H1 (cell line): ENCODE data around the gene FGF12. TPM values are rescaled to one million over a fixed set of nuclear protein-coding genes. Genes with fewer than 3 reads are reported as not detected.

ENCODE experiments used
- CTCF ChIA-PET: fragments of 300-600 bp; sonication (Branson Sonifier 250); formaldehyde crosslinking; loops from one replicate; lab custom pipeline; 2021; ENCODE audit not compliant: partially characterized antibody; lab: Charles Lee
- POLR2A ChIA-PET: fragments of 300-600 bp; sonication (Branson Sonifier 250); formaldehyde crosslinking; loops from one replicate; lab custom pipeline; 2021; ENCODE audit warnings: inconsistent platforms; ENCODE audit not compliant: partially characterized antibody; lab: Charles Lee
- DNase-seq, 2 experiments: peaks; one replicate each; pipeline versions ENCODE4 v3.0.0 to v3.0.0-alpha.2; 2010 to 2022; ENCODE audit warnings: low spot score in 2 of 2, low read depth in 1 of 2, mixed read lengths in 1 of 2
- FAIRE-seq: peaks from 2 replicates; lab custom pipeline; 2011; peaks lifted over from hg19 to GRCh38; lab: Jason Lieb, UNC
- H2AFZ ChIP-seq: 2 replicates; pipeline ENCODE4 v1.8.1; 2012; ENCODE audit warnings: low read length, inconsistent platforms
- H2AK5ac ChIP-seq: 2 replicates; pipeline ENCODE4 v1.6.1; 2013; ENCODE audit warnings: low read depth, low read length
- H2BK120ac ChIP-seq: replicated peaks from 2 replicates; pipeline ENCODE3; 2013; ENCODE audit warnings: low read depth, low read length, inconsistent platforms
- H2BK12ac ChIP-seq: 2 replicates; pipeline ENCODE4 v1.6.1; 2013; ENCODE audit warnings: low read depth, low read length
- H2BK15ac ChIP-seq: 2 replicates; pipeline ENCODE4 v1.6.1; 2013; ENCODE audit warnings: low read length
- H2BK20ac ChIP-seq: 2 replicates; pipeline ENCODE4 v1.6.1; 2013; ENCODE audit warnings: low read length
- H2BK5ac ChIP-seq: 2 replicates; pipeline ENCODE4 v1.6.1; 2013; ENCODE audit warnings: low read depth, low read length
- H3K14ac ChIP-seq: 2 replicates; pipeline ENCODE4 v1.6.1; 2013; ENCODE audit warnings: inconsistent platforms; ENCODE audit not compliant: insufficient read length
- H3K18ac ChIP-seq: 2 replicates; pipeline ENCODE4 v1.6.1; 2013; ENCODE audit warnings: low read length; ENCODE audit errors: extremely low read depth
- H3K23ac ChIP-seq: 2 replicates; pipeline ENCODE4 v1.6.1; 2013; ENCODE audit warnings: inconsistent platforms; ENCODE audit not compliant: insufficient read length
- H3K23me2 ChIP-seq: 2 replicates; pipeline ENCODE4 v1.6.1; 2013; ENCODE audit warnings: low read depth, low read length
- H3K27ac ChIP-seq: 2 replicates; pipeline ENCODE4 v1.6.1; 2011; ENCODE audit warnings: low read depth, low read length, inconsistent platforms
- H3K27me3 ChIP-seq, 4 experiments: replicated peaks in 1 of 4; 1 replicate in 1 of 4; 2 replicates in 3 of 4; pipeline versions ENCODE4 v1.6.1 to v1.8.1; 2011 to 2013; ENCODE audit warnings: low read length in 3 of 4, mild to moderate bottlenecking in 3 of 4, inconsistent platforms in 2 of 4, mixed read lengths in 2 of 4, moderate library complexity in 1 of 4; ENCODE audit not compliant: control insufficient read depth in 3 of 4, insufficient read depth in 3 of 4; ENCODE audit errors: extremely low read depth in 1 of 4
- H3K36me3 ChIP-seq, 4 experiments: 2 replicates each; pipeline versions ENCODE4 v1.6.1 to v1.8.1; 2011 to 2013; ENCODE audit warnings: mild to moderate bottlenecking in 4 of 4, low read length in 3 of 4, moderate library complexity in 2 of 4, control low read depth in 1 of 4, inconsistent platforms in 1 of 4; ENCODE audit not compliant: insufficient read depth in 4 of 4, control insufficient read depth in 2 of 4
- H3K4ac ChIP-seq: replicated peaks from 2 replicates; pipeline ENCODE3; 2013; ENCODE audit warnings: low read length, low read depth, mixed read lengths, inconsistent platforms; ENCODE audit not compliant: insufficient read length
- H3K4me1 ChIP-seq, 4 experiments: replicated peaks in 1 of 4; 1 replicate in 1 of 4; 2 replicates in 3 of 4; pipeline versions ENCODE4 v1.6.1 to v1.8.1; 2011 to 2013; ENCODE audit warnings: low read length in 3 of 4, inconsistent platforms in 2 of 4, mixed read lengths in 1 of 4; ENCODE audit not compliant: insufficient read depth in 4 of 4, control insufficient read depth in 3 of 4
- H3K4me2 ChIP-seq, 2 experiments: 2 replicates each; pipeline versions ENCODE4 v1.6.1 to v1.8.1; 2011 to 2013; ENCODE audit warnings: low read depth in 2 of 2, low read length in 2 of 2, control low read depth in 1 of 2, inconsistent platforms in 1 of 2, mild to moderate bottlenecking in 1 of 2; ENCODE audit not compliant: insufficient read depth in 1 of 2
- H3K4me3 ChIP-seq, 4 experiments: fragments of 200-600, 300-600 bp in 1 of 4; sonication (generic), shearing (Covaris generic), sonication (Bioruptor Twin) in 1 of 4; 2 replicates each; pipeline versions ENCODE4 v1.5.1 to v1.8.1; 2011 to 2016; ENCODE audit warnings: low read length in 4 of 4, low read depth in 3 of 4, control low read depth in 2 of 4, inconsistent platforms in 2 of 4, mild to moderate bottlenecking in 2 of 4, mixed read lengths in 1 of 4, moderate library complexity in 1 of 4; ENCODE audit not compliant: insufficient read depth in 2 of 4; ENCODE audit errors: extremely low read depth in 1 of 4
- H3K56ac ChIP-seq: replicated peaks from 2 replicates; pipeline ENCODE3; 2013; ENCODE audit warnings: low read depth, mild to moderate bottlenecking, mixed read lengths, low read length, inconsistent platforms; ENCODE audit not compliant: insufficient read length
- H3K79me1 ChIP-seq: 2 replicates; pipeline ENCODE4 v1.6.1; 2013; ENCODE audit warnings: low read depth, low read length, control low read depth
- H3K79me2 ChIP-seq, 2 experiments: 2 replicates each; pipeline versions ENCODE4 v1.6.1 to v1.8.1; 2012 to 2013; ENCODE audit warnings: low read length in 2 of 2, mild to moderate bottlenecking in 2 of 2, inconsistent platforms in 1 of 2; ENCODE audit not compliant: insufficient read depth in 2 of 2, control insufficient read depth in 1 of 2
- H3K9ac ChIP-seq, 4 experiments: replicated peaks in 1 of 4; 1 replicate in 1 of 4; 2 replicates in 3 of 4; pipeline versions ENCODE4 v1.6.1 to v1.8.1; 2011 to 2013; ENCODE audit warnings: low read depth in 3 of 4, low read length in 3 of 4, control low read depth in 2 of 4, mild to moderate bottlenecking in 2 of 4, moderate library complexity in 2 of 4, inconsistent platforms in 1 of 4; ENCODE audit errors: extremely low read depth in 1 of 4
- H3K9me3 ChIP-seq, 2 experiments: 2 replicates each; pipeline versions ENCODE4 v1.6.1 to v1.8.1; 2012 to 2013; ENCODE audit warnings: mild to moderate bottlenecking in 2 of 2, moderate library complexity in 2 of 2, control low read depth in 1 of 2, inconsistent platforms in 1 of 2, low read depth in 1 of 2, low read length in 1 of 2, mixed read lengths in 1 of 2; ENCODE audit not compliant: insufficient read depth in 2 of 2
- H4K20me1 ChIP-seq, 2 experiments: replicated peaks in 1 of 2; 2 replicates each; pipeline versions ENCODE3 to v1.8.1; 2011 to 2013; ENCODE audit warnings: inconsistent platforms in 2 of 2, low read length in 2 of 2, mild to moderate bottlenecking in 1 of 2; ENCODE audit not compliant: insufficient read depth in 2 of 2, control insufficient read depth in 1 of 2
- H4K5ac ChIP-seq: 2 replicates; pipeline ENCODE4 v1.6.1; 2013; ENCODE audit warnings: low read length, low read depth, mixed read lengths, inconsistent platforms; ENCODE audit not compliant: insufficient read length
- H4K8ac ChIP-seq: 2 replicates; pipeline ENCODE4 v1.8.0; 2013; ENCODE audit warnings: mild to moderate bottlenecking, moderate library complexity, low read length, inconsistent platforms; ENCODE audit not compliant: insufficient read depth; ENCODE audit errors: extremely low read depth
- H4K91ac ChIP-seq: replicated peaks from 2 replicates; pipeline ENCODE3; 2013; ENCODE audit warnings: low read length, mixed read lengths, inconsistent platforms; ENCODE audit not compliant: insufficient read length
- GABPA ChIP-seq: IDR thresholded peaks from 2 replicates; pipeline ENCODE4 v1.6.1; 2011; ENCODE audit warnings: mild to moderate bottlenecking, low read length, moderate library complexity, borderline replicate concordance; ENCODE audit not compliant: insufficient read depth
- RAD21 ChIP-seq, 2 experiments: IDR thresholded peaks in 1 of 2; conservative IDR thresholded peaks in 1 of 2; 2 replicates each; pipeline ENCODE4 v1.6.1; 2011; ENCODE audit warnings: low read depth in 2 of 2, low read length in 2 of 2, improper control_type of control experiment in 1 of 2, inconsistent platforms in 1 of 2, mild to moderate bottlenecking in 1 of 2, moderate library complexity in 1 of 2
- SIN3A ChIP-seq, 2 experiments: IDR thresholded peaks in 1 of 2; conservative IDR thresholded peaks in 1 of 2; 2 replicates each; pipeline ENCODE4 v1.6.1; 2011 to 2012; ENCODE audit warnings: low read length in 2 of 2, improper control_type of control experiment in 1 of 2, low read depth in 1 of 2, mild to moderate bottlenecking in 1 of 2
- SP1 ChIP-seq: IDR thresholded peaks from 2 replicates; pipeline ENCODE4 v1.6.1; 2011; ENCODE audit warnings: low read depth, low read length
- WGBS, 2 experiments: shearing (Covaris generic) in 1 of 2; methylation state at CpG; one replicate each; pipeline versions ENCODE4 v1.1.6 to v1.1.7; 2013 to 2015; ENCODE audit warnings: low lambda C conversion rate in 2 of 2, mixed read lengths in 2 of 2, inconsistent platforms in 1 of 2, low coverage in 1 of 2, missing lambda C conversion rate in 1 of 2; ENCODE audit not compliant: insufficient replicate concordance in 2 of 2, insufficient coverage in 1 of 2, insufficient read length in 1 of 2; ENCODE audit errors: extremely low coverage in 1 of 2, missing lambda C conversion rate in 1 of 2; 5-methylcytosine and 5-hydroxymethylcytosine counted together
- polyA plus RNA-seq, 7 experiments: library from polyadenylated mRNA; depleted of rRNA in 3 of 7; stranded (reverse) in 5 of 7; unstranded in 2 of 7; fragments of >200 nt in 5 of 7; fragments of 200-250 nt in 2 of 7; gene quantifications; 1 replicate in 5 of 7; 2 replicates in 1 of 7; 4 replicates in 1 of 7; pipeline versions ENCODE4 v1.2.1 to v1.2.3, GENCODE V29; 2011 to 2013; ENCODE audit warnings: missing spikeins in 2 of 7, mixed read lengths in 2 of 7
- total RNA-seq: library from RNA; stranded (reverse); fragmentation: NEBNext Ultra II Directional; extraction: Animal tissue kit (Norgen Biotek cat#: 25700); gene quantifications from 2 replicates; pipeline ENCODE4 v1.2.1, GENCODE V29; 2021
- TF ChIP-seq, protein P1 (sequence below), 3 experiments: IDR thresholded peaks; 1 replicate in 2 of 3; 2 replicates in 1 of 3; pipeline versions ENCODE4 v1.5.1 to v1.6.1; 2011; ENCODE audit warnings: low read length in 3 of 3, mild to moderate bottlenecking in 3 of 3, inconsistent platforms in 2 of 3, low read depth in 1 of 3, moderate library complexity in 1 of 3; ENCODE audit not compliant: insufficient read depth in 1 of 3; ENCODE audit errors: control extremely low read depth in 1 of 3

The FGF12 gene
- total and polyA plus RNA-seq, 2 of the 8 experiments (the other 6 are each of a cell fraction or from before 2014, with no cell fraction given): 4.1 to 16.6 TPM

GRCh38 chr3:192237992-192238608 is 489.2 kb downstream of the FGF12 start:
- no peak for TF ChIP-seq SP1
- TF ChIP-seq GABPA: no peak
- no peak for TF ChIP-seq SIN3A (conservative IDR thresholded peaks at IDR 0.05 in 1 of 2, IDR thresholded peaks at IDR 0.05 in 1 of 2; ENCODE audit: low read depth in 1 of 2, low read length in 2 of 2)
- peak; percentile 34 to 41; a peak in 3 of 4 replicates for TF ChIP-seq RAD21 (IDR thresholded peaks at IDR 0.05 in 1 of 2, conservative IDR thresholded peaks at IDR 0.05 in 1 of 2; ENCODE audit: low read depth in 2 of 2, low read length in 2 of 2)
- TF ChIP-seq, protein P1, sequence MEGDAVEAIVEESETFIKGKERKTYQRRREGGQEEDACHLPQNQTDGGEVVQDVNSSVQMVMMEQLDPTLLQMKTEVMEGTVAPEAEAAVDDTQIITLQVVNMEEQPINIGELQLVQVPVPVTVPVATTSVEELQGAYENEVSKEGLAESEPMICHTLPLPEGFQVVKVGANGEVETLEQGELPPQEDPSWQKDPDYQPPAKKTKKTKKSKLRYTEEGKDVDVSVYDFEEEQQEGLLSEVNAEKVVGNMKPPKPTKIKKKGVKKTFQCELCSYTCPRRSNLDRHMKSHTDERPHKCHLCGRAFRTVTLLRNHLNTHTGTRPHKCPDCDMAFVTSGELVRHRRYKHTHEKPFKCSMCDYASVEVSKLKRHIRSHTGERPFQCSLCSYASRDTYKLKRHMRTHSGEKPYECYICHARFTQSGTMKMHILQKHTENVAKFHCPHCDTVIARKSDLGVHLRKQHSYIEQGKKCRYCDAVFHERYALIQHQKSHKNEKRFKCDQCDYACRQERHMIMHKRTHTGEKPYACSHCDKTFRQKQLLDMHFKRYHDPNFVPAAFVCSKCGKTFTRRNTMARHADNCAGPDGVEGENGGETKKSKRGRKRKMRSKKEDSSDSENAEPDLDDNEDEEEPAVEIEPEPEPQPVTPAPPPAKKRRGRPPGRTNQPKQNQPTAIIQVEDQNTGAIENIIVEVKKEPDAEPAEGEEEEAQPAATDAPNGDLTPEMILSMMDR (IDR thresholded peaks at IDR 0.05; ENCODE audit: control extremely low read depth in 1 of 3, insufficient read depth in 1 of 3, low read depth in 1 of 3, low read length in 3 of 3): peak; percentile 27 to 77 (median 54); a peak in 3 of 4 replicates

More at GRCh38 chr3:192237992-192238608, 489.2 kb downstream of the FGF12 start:
- DNase-seq (peak; percentile 15 to 60), FAIRE-seq (no peak)
- no peak overlapping the region for H3K23ac ChIP-seq
- H4K20me1 ChIP-seq: no peaks in the 10 kb centered on the region
- H4K5ac ChIP-seq: no peak overlapping the region
- H3K56ac ChIP-seq: no peak overlapping the region
- ChIA-PET POLR2A (no interaction called here), CTCF (interaction anchor here (1.2 to 3.3 kb wide), 7 partner anchors 10 to 205 kb away, joined by 3 to 16 read pairs (median 6); no protein-coding TSS in a partner anchor)
- no peak overlapping the region for H3K4ac ChIP-seq
- H2AFZ ChIP-seq: no peak overlapping the region
- H2AK5ac ChIP-seq: no peak overlapping the region
- H3K18ac ChIP-seq: no peak overlapping the region
- no peaks in the 10 kb centered on the region for H3K23me2 ChIP-seq
- H3K27ac ChIP-seq: no peak overlapping the region
- H2BK120ac ChIP-seq: no peak overlapping the region
- no peaks in the 10 kb centered on the region for H3K27me3 ChIP-seq
- 67% methylated on average over 4 of the region's 4 CpGs; no CpG with 5 or more reads in 1 of the 2 experiments for WGBS, 2 experiments
- H4K91ac ChIP-seq: no peak overlapping the region
- H3K9ac ChIP-seq: no peak overlapping the region
- H3K4me2 ChIP-seq: no peak overlapping the region
- no peak overlapping the region for H2BK12ac ChIP-seq
- H3K79me2 ChIP-seq: no peaks in the 10 kb centered on the region
- no peak overlapping the region for H4K8ac ChIP-seq
- H3K9me3 ChIP-seq: peaks cover 0 to 2% of the 10 kb centered on the region in 2 experiments; a peak in 1 of 4 replicates
- no peak overlapping the region; the same call in 1 of the 2 replicates for H2BK15ac ChIP-seq
- no peaks in the 10 kb centered on the region for H3K79me1 ChIP-seq
- H3K4me3 ChIP-seq: no peak overlapping the region
- no peaks in the 10 kb centered on the region for H3K4me1 ChIP-seq
- no peak overlapping the region for H3K14ac ChIP-seq
- no peak overlapping the region for H2BK20ac ChIP-seq
- H2BK5ac ChIP-seq: no peak overlapping the region
- no peaks in the 10 kb centered on the region for H3K36me3 ChIP-seq
